CD4-positive, alpha-beta T cell treated with Interleukin-4 for 1 hour (primary cell): ENCODE results near the gene TANGO6.

Experiments used
- DNase-seq, 2 donors: peaks; one replicate each; pipeline ENCODE4 v3.0.0-alpha.2; 2020 to 2022

Gene TANGO6

DNA sequence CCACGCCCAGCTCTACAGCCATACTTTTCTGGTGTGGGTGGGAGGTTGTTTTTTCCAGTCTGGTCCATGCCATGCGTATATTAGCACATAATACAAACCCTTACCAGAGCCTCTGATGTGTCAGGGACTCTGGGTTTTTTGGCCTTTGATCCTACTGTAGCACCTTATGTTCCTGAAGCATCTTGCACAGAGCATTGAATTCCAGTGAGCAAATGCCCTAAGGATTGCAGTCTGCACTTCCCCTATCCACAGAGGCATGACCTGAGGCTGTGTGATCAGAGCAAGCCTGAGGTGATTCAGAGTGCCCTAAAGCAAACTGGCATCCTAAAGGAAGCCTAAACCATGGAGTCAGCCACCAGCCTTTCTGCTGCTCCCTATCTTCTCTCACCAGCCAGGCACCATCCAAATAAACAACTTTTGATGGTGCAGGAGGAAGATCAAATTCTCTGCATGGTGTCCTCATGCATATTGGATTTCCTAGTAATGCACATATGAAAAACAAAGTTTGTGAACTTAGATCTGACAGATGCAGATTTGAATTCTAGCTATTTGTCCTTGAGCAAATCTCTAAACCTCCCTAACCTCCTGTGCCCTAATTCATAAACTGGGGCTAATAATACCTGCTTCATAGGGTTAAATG lies 220.9 kb downstream of the TANGO6 start:
- DNase-seq, result no peak

DNA sequence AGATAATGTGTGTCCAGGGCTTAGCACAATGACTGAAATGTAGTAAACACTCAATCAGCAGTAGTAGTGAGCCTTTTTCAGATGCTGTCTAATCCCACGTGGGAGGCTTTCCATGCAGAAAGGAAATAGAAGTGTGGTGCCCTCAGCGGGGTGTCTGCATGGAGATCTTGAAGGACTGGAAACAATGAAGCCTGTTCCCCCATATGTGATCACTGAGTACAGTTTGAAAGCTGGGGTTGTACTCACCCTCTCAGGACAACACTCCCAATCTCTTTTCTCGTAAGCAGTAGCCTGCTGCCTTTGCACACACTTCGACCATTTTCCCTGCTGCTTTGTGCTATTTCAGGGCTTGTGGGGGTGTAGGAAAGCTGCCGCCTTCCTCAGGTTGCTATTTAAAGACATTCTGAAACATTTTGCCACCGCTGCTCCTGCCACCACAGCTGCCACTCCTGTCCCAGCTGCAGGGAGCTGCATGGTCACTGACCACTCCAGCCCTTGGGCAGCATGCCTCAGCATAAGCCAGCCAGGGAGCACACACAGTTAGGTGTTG lies 221.5 kb downstream of the TANGO6 start:
- no peak for DNase-seq

DNA sequence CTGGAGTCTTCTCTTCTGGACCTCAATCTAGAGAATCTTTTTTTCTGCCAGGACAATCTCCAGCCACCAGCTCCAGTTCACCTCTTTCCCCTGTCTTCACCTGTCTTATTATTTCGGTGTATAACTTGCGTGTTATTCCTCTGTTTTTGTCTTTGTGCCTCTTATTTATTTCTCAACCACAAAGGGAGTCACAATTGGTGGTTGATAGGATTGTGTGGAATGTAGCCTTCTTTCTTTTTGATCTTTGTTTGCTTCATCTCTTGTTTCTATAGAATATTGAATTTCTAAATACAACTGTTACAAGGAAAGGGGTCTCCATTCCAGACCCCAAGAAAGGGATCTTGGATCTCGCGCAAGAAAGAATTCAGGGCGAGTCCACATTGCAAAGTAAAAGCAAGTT lies 226.2 kb downstream of the TANGO6 start:
- no peak for DNase-seq

- no peak for DNase-seq
These were observed 227.7 kb downstream of the TANGO6 start for GRCh38 chr16:69071036-69071435.

DNA sequence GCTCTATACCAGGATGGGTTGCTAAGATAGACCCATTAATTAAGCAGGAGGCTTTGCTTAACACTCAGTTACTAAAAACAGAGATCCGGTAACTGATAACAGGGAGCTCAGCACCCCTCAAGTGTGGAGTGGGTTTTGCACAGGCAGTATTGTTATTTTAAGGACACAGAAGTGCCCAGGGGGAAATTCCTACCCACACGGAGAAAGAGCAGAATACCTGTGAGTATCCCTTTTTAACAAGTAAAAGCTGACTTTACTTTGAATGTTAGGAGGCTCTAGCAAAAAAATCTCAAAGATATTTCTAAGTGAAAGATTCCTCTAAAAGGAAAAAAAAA lies 229.3 kb downstream of the TANGO6 start:
- no peak for DNase-seq

- no peak for DNase-seq
These were observed 229.9 kb downstream of the TANGO6 start for GRCh38 chr16:69073181-69073702.

GRCh38 chr16:69077251-69077650 lies 233.9 kb downstream of the TANGO6 start:
- no peak for DNase-seq

GRCh38 chr16:69078073-69078472 lies 234.7 kb downstream of the TANGO6 start:
- no peak for DNase-seq

GRCh38 chr16:69079697-69080096 lies 236.4 kb downstream of the TANGO6 start:
- DNase-seq, result no peak

- no peak for DNase-seq
These were observed 240.1 kb downstream of the TANGO6 start for GRCh38 chr16:69083306-69083941.

- DNase-seq, result no peak
These were observed 241.0 kb downstream of the TANGO6 start for GRCh38 chr16:69084289-69084688.

- DNase-seq, result no peak
These were observed 241.8 kb downstream of the TANGO6 start for GRCh38 chr16:69085032-69085695.

GRCh38 chr16:69087161-69087581 lies 243.8 kb downstream of the TANGO6 start:
- no peak for DNase-seq

DNA sequence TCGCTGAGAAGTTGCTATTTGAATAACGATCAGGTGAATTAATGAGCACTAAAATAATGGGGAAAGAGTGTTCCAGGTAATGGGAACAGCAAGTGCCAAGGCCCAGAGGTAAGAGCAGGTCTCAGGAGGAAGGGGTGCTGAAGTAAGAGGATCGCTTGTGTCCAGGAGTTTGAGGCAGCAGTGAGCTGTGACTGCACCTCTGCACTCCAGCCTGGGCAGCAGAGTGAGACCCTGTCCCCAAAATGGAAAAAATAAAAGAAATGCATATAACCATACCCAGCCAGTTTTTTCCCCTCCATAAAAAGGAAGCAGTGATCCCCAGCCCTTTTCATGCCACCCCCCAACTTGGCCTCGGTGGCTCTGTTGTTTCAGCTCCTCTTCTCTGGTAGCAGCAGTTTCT lies 245.4 kb downstream of the TANGO6 start:
- DNase-seq, result no peak

- DNase-seq, result no peak
These were observed 246.0 kb downstream of the TANGO6 start for GRCh38 chr16:69089091-69089910.

GRCh38 chr16:69093974-69094373 lies 250.6 kb downstream of the TANGO6 start:
- DNase-seq, result no peak

- DNase-seq, result no peak
These were observed 251.2 kb downstream of the TANGO6 start for GRCh38 chr16:69094501-69094900.

DNA sequence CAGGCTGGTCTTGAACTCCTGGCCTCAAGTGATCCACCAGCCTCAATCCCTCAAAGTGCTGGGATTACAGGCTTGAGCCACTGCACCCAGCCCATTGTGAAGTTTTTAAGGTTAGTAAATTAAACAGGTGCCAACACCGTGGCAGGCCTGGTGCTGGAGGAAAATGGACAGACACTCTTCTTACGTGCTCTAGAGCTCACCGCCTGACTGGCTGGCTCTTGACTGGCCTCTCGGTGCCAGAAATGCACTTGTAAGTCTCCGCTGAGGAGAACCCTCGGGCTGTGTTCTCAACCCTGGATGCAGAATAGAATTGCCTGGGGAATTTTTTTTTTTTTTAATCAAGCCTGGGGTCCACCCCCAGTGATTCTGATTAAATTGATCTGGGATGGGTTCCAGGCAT lies 251.9 kb downstream of the TANGO6 start:
- DNase-seq, result no peak

DNA sequence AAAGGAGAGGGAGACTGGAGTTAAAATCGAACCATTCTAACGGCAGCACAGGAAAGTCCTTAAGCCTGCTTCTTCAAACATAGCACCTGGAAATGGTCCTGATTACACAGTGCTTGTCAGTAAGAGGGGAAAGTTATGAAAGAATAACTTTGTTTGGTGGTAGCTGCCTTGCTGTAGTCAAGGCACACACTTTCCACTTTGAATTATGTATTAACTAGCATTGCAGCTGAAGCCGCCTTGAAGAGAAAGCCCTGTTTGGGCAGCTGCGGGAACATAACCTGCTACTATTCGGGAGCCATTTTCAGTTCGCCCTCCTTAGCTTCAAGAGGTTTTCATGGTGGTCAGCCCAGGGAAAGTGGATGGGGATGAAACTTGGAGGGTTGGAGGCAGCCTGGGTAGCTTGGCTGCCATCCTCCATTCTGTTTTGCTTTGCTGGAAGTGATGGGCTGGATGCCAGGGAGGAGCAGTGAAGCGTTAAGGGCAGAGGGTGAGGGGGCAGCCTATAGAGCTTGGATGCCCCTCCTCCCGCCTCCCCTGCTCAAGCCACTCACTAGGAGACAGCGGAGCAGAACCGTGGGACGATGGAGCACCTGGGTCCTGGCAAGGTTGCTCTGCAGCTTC lies 256.9 kb downstream of the TANGO6 start:
- no peak for DNase-seq

- peak in 1 of 2 donors; percentile 11 for DNase-seq
These were observed 262.4 kb downstream of the TANGO6 start, which contains the start of gene HAS3 for GRCh38 chr16:69105501-69106361. HAS3 (plus strand) TSS chr16:69105653; CDS start chr16:69109396, 3,743 bp downstream.
